HepG2 (cell line): Measurements from ENCODE around the gene HOXB5. TPM values are rescaled to one million over a fixed set of nuclear protein-coding genes. Genes with fewer than 3 reads are reported as not detected.

Source experiments
- ATAC-seq: fragments of 200-7000 bp; cut with Tn5 transposase; 3 replicates; pipeline ENCODE4 v1.9.1; 2020; ENCODE audit warnings: mild to moderate bottlenecking, moderate library complexity
- BruUV-seq: library from RNA; stranded (reverse); fragments of 400-500 nt; replicated peaks from 2 replicates; lab custom pipeline; 2021; lab: Mats Ljungman, UMichigan
- CTCF ChIA-PET: fragments of 300-600 bp; formaldehyde crosslinking; extraction: SDS; loops from one replicate; lab custom pipeline; 2021; ENCODE audit warnings: low total read pairs, inconsistent platforms, low intra/inter-chr PET ratio; lab: Yijun Ruan, JAX
- POLR2A ChIA-PET: fragments of 350-600 bp; sonication (Branson Sonifier 250); formaldehyde crosslinking; loops from one replicate; lab custom pipeline; 2020; ENCODE audit warnings: antibody characterized with exemption, inconsistent platforms; lab: Yijun Ruan, JAX
- DNase-seq: peaks from one replicate; pipeline ENCODE4 v3.0.0-alpha.2; 2015; ENCODE audit warnings: low spot score
- FAIRE-seq: peaks from 3 replicates; lab custom pipeline; 2011; peaks lifted over from hg19 to GRCh38; lab: Jason Lieb, UNC
- H2AFZ ChIP-seq: one replicate; pipeline ENCODE4 v1.6.1; 2011; ENCODE audit warnings: low read length, inconsistent platforms
- H3K27ac ChIP-seq: fragments of 300-600 bp; 3 replicates; pipeline ENCODE4 v1.8.0; 2011; ENCODE audit warnings: mixed run types, mild to moderate bottlenecking, mixed read lengths, low read length, inconsistent platforms; ENCODE audit not compliant: insufficient read depth; ENCODE audit errors: extremely low read length
- H3K27me3 ChIP-seq, 2 experiments: fragments of 200-600 bp in 1 of 2; 2 replicates in 1 of 2; 3 replicates in 1 of 2; pipeline versions ENCODE4 v1.6.0 to v1.8.0; 2011; ENCODE audit warnings: low read length in 2 of 2, mild to moderate bottlenecking in 2 of 2, moderate library complexity in 2 of 2, inconsistent platforms in 1 of 2; ENCODE audit not compliant: insufficient read depth in 2 of 2, control insufficient read depth in 1 of 2
- H3K36me3 ChIP-seq, 2 experiments: fragments of 200-600 bp in 1 of 2; replicated peaks in 1 of 2; 2 replicates in 1 of 2; 3 replicates in 1 of 2; pipeline versions ENCODE4 v1.5.1 to v1.8.0; 2011; ENCODE audit warnings: low read length in 2 of 2, inconsistent platforms in 1 of 2; ENCODE audit not compliant: insufficient read depth in 2 of 2, control insufficient read depth in 1 of 2
- H3K4me1 ChIP-seq: 2 replicates; pipeline ENCODE4 v1.5.1; 2012; ENCODE audit warnings: low read length, inconsistent platforms; ENCODE audit not compliant: insufficient read depth
- H3K4me2 ChIP-seq: 2 replicates; pipeline ENCODE4 v1.6.0; 2011; ENCODE audit warnings: low read depth, low read length, inconsistent platforms
- H3K4me3 ChIP-seq, 3 experiments: fragments of 200-600 bp in 1 of 3; sonication (generic), shearing (Covaris generic) in 1 of 3; replicated peaks in 1 of 3; 2 replicates each; pipeline ENCODE4 v1.5.1; 2011 to 2016; ENCODE audit warnings: low read length in 3 of 3, inconsistent platforms in 2 of 3, low read depth in 2 of 3, mild to moderate bottlenecking in 2 of 3, control low read depth in 1 of 3, mixed read lengths in 1 of 3; ENCODE audit not compliant: insufficient read depth in 1 of 3
- H3K79me2 ChIP-seq: one replicate; pipeline ENCODE4 v1.6.1; 2011; ENCODE audit warnings: low read length, inconsistent platforms; ENCODE audit not compliant: insufficient read depth
- H3K9ac ChIP-seq: 2 replicates; pipeline ENCODE4 v1.6.0; 2011; ENCODE audit warnings: mild to moderate bottlenecking, low read depth, low read length, inconsistent platforms; ENCODE audit not compliant: insufficient read depth
- H3K9me3 ChIP-seq: 2 replicates; pipeline ENCODE4 v1.5.1; 2012; ENCODE audit warnings: mild to moderate bottlenecking, low read length
- H4K20me1 ChIP-seq: 2 replicates; pipeline ENCODE4 v1.6.0; 2011; ENCODE audit warnings: inconsistent platforms, mild to moderate bottlenecking, low read length, moderate library complexity; ENCODE audit not compliant: insufficient read depth
- CENPX ChIP-seq: sonication (generic); formaldehyde crosslinking; IDR thresholded peaks from 2 replicates; pipeline ENCODE4 v1.9.0; 2021; ENCODE audit warnings: mild to moderate bottlenecking, missing genetic modification reagents, moderate library complexity
- FOXK2 ChIP-seq: fragments of 450-650 bp; IDR thresholded peaks from 2 replicates; pipeline ENCODE4 v1.6.1; 2016
- KAT8 ChIP-seq: IDR thresholded peaks from 2 replicates; pipeline ENCODE4 v1.6.1; 2016; ENCODE audit warnings: missing genetic modification reagents, missing compliant biosample characterization
- PHF8 ChIP-seq: sonication (generic); formaldehyde crosslinking; IDR thresholded peaks from 2 replicates; pipeline ENCODE4 v1.5.0; 2020; ENCODE audit warnings: missing genetic modification reagents
- PRDM4 ChIP-seq: sonication (generic); formaldehyde crosslinking; IDR thresholded peaks from 2 replicates; pipeline ENCODE4 v1.9.0; 2021; ENCODE audit warnings: missing genetic modification reagents, borderline replicate concordance
- RAD51 ChIP-seq: fragments of 450-650 bp; IDR thresholded peaks from 2 replicates; pipeline ENCODE4 v1.6.1; 2016; ENCODE audit warnings: borderline replicate concordance
- ZNF574 ChIP-seq: sonication (generic); formaldehyde crosslinking; IDR thresholded peaks from 2 replicates; pipeline ENCODE4 v1.4.0; 2020; ENCODE audit warnings: missing genetic modification reagents
- ZNF678 ChIP-seq: sonication (generic); formaldehyde crosslinking; IDR thresholded peaks from 2 replicates; pipeline ENCODE4 v1.4.0; 2020; ENCODE audit warnings: mild to moderate bottlenecking, missing genetic modification reagents
- ZNF747 ChIP-seq: sonication (generic); formaldehyde crosslinking; IDR thresholded peaks from 2 replicates; pipeline ENCODE4 v1.8.1; 2023; ENCODE audit warnings: missing genetic modification reagents, mild to moderate bottlenecking, borderline replicate concordance
- ZSCAN30 ChIP-seq: sonication (generic); formaldehyde crosslinking; IDR thresholded peaks from 2 replicates; pipeline ENCODE4 v1.5.0; 2020; ENCODE audit warnings: mild to moderate bottlenecking, missing genetic modification reagents
- WGBS: methylation state at CpG from one replicate; pipeline ENCODE4 v1.1.6; 2017; ENCODE audit warnings: low lambda C conversion rate; 5-methylcytosine and 5-hydroxymethylcytosine counted together
- in situ Hi-C: cut with HindIII; loops from 2 replicates; pipeline ENCODE4 v1.10.0; 2017; ENCODE audit warnings: low pct_unique_long_range_greater_than_20kb; ENCODE audit not compliant: extremely low pct_ligation_motif_present
- intact Hi-C: fragments of 100-400 bp; cut with micrococcal nuclease; formaldehyde crosslinking; loops from one replicate; pipeline ENCODE4 v1.10.0; 2022; ENCODE audit not compliant: unreplicated experiment
- polyA plus RNA-seq, 8 experiments: library from polyadenylated mRNA; depleted of rRNA in 3 of 8; stranded (reverse) in 7 of 8; unstranded in 1 of 8; fragments of >200 nt; fragmentation: Illumina TruSeq in 4 of 8; extraction: Trizol in 4 of 8; gene quantifications; 2 replicates each; pipeline versions ENCODE4 v1.2.1 to v1.2.3, GENCODE V29; 2011 to 2016; ENCODE audit warnings: low read depth in 4 of 8, missing spikeins in 1 of 8, mixed read lengths in 1 of 8; ENCODE audit not compliant: insufficient read depth in 1 of 8
- total RNA-seq, 5 experiments: library from RNA; depleted of rRNA; stranded (reverse); fragments of >200 nt; fragmentation: Illumina TruSeq; extraction: Trizol; gene quantifications; 2 replicates each; pipeline ENCODE4 v1.2.3, GENCODE V29; 2016; ENCODE audit warnings: low read depth in 1 of 5
- TF ChIP-seq, protein P1 (sequence below), 2 experiments: sonication (generic) in 1 of 2; formaldehyde crosslinking in 1 of 2; IDR thresholded peaks; 2 replicates each; pipeline versions ENCODE4 v1.5.1 to v1.6.1; 2011 to 2020; ENCODE audit warnings: borderline replicate concordance in 1 of 2, low read depth in 1 of 2, low read length in 1 of 2, mild to moderate bottlenecking in 1 of 2, missing genetic modification reagents in 1 of 2, moderate library complexity in 1 of 2
- TF ChIP-seq, protein P2 (sequence below): sonication (generic); formaldehyde crosslinking; IDR thresholded peaks from 2 replicates; pipeline ENCODE4 v1.4.0; 2020; ENCODE audit warnings: missing genetic modification reagents

The HOXB5 gene
- total and polyA plus RNA-seq, 2 of the 13 experiments (the other 11 are each of a cell fraction or from before 2014, with no cell fraction given) = not detected

DNA sequence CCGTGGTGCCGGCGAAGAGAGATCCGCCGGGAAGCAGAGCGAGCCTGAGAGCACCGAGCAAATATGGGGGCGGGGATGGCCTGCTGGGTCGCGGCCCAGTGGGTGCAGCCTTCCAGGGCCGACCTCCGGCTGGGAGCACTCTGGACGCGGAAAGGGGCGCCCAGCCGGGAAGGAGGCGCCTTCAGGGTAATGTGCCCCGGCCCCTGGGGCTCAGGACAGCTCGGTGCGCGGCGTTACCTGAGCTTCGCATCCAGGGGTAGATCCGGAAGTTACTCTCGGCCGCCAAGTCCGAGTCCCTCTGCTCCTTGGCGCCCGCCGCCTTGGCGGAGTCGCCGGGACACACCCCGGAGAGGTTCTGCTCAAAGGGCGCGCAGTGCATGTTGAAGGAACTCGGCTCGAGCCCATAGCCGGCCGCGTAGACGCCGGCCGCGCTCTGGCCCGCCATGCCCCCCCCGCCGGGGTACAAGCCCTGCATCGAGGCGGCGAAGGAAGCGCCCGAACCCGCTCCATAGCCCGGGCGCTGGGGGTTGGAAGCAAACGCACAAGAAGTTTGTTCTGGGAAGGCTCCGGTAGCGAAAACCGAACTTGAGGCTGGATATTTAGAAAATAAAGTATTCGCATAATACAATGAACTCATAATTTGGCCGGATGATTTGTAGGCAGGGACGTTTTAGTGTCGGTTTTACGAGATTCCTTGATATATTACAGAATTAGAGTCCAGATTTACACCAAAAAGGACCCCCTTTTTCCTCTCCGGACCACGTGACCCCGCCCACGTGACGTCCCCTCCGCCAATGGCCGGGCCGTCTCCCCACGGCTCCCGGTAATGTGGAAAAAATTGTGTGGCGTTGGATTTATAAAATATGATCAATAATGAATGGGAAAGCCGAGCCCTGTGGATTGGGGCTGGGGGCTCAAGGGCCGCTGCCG, 17.0 kb upstream of the HOXB5 start, which contains the start of gene HOXB7:
HOXB7 (minus strand) TSS at position 736 of the 930 bp plus-strand sequence; CDS start at position 637, 99 bp downstream.
- H3K27ac ChIP-seq = no peak within 1 kb of the TSS
- H3K36me3 ChIP-seq = no peaks in the 10 kb centered on the region
- no TSS peak for BruUV-seq
- CTCF ChIA-PET = no interaction called here
- in situ Hi-C loops = loop anchor here (5.0 kb wide), 1 partner anchor 583 kb away; no protein-coding TSS in a partner anchor
- POLR2A ChIA-PET = no interaction called here
- ATAC-seq (peak; percentile 44), DNase-seq (no peak), FAIRE-seq (no peak)
- H3K79me2 ChIP-seq = no peaks in the 10 kb centered on the region
- H3K9me3 ChIP-seq = no peaks in the 10 kb centered on the region
- H3K4me2 ChIP-seq = peak within 1 kb of the TSS; percentile 74
- H2AFZ ChIP-seq = no peak within 1 kb of the TSS
- peaks cover 23% of the 10 kb centered on the region for H3K4me1 ChIP-seq
- no peaks in the 10 kb centered on the region; the same call in 1 of the 2 replicates for H4K20me1 ChIP-seq
- H3K27me3 ChIP-seq = peaks cover 21 to 95% of the 10 kb centered on the region in 2 experiments; a peak in 4 of 5 replicates
- no peak within 1 kb of the TSS for H3K9ac ChIP-seq
- WGBS = 23% methylated on average over 42 of the region's 79 CpGs
- H3K4me3 ChIP-seq = peak within 1 kb of the TSS; percentile 19 to 72 (median 45); a peak in 5 of 6 replicates
- intact Hi-C loops = no loop called here
- TF ChIP-seq KAT8 (CRISPR knock-in tag) (no peak), ZNF678 (CRISPR knock-in tag) (no peak), PHF8 (CRISPR knock-in tag) (0 out of 2 replicates have a peak, but pooled peaks have one; percentile 8), ZNF574 (CRISPR knock-in tag) (0 out of 2 replicates have a peak, but pooled peaks have one; percentile 17), ZSCAN30 (no peak), CENPX (no peak), FOXK2 (no peak), RAD51 (peak; percentile 90), PRDM4 (CRISPR knock-in tag) (no peak), ZNF747 (no peak)
- TF ChIP-seq, protein P1, sequence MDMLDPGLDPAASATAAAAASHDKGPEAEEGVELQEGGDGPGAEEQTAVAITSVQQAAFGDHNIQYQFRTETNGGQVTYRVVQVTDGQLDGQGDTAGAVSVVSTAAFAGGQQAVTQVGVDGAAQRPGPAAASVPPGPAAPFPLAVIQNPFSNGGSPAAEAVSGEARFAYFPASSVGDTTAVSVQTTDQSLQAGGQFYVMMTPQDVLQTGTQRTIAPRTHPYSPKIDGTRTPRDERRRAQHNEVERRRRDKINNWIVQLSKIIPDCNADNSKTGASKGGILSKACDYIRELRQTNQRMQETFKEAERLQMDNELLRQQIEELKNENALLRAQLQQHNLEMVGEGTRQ (IDR thresholded peaks at IDR 0.05; ENCODE audit: low read depth, low read length) = peak; percentile 90
- TF ChIP-seq, protein P1 (CRISPR knock-in tag; IDR thresholded peaks at IDR 0.05; ENCODE audit: borderline replicate concordance) = peak; percentile 78; the same call in 1 of the 2 replicates
- TF ChIP-seq, protein P2, sequence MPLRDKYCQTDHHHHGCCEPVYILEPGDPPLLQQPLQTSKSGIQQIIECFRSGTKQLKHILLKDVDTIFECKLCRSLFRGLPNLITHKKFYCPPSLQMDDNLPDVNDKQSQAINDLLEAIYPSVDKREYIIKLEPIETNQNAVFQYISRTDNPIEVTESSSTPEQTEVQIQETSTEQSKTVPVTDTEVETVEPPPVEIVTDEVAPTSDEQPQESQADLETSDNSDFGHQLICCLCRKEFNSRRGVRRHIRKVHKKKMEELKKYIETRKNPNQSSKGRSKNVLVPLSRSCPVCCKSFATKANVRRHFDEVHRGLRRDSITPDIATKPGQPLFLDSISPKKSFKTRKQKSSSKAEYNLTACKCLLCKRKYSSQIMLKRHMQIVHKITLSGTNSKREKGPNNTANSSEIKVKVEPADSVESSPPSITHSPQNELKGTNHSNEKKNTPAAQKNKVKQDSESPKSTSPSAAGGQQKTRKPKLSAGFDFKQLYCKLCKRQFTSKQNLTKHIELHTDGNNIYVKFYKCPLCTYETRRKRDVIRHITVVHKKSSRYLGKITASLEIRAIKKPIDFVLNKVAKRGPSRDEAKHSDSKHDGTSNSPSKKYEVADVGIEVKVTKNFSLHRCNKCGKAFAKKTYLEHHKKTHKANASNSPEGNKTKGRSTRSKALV (CRISPR knock-in tag) = peak; percentile 76
